SK-N-SH (cell line): ENCODE data around the gene TXNDC2. TPM values are rescaled to one million over a fixed set of nuclear protein-coding genes. Genes with fewer than 3 reads are reported as not detected.
A peak's percentile ranks its signal among the peaks of the same experiment; 100 is the strongest.

Source experiments
- CTCF ChIA-PET: fragments of 300-600, 350-600 bp; formaldehyde crosslinking; extraction: SDS; loops from one replicate; lab custom pipeline; 2021; lab: Yijun Ruan, JAX
- POLR2A ChIA-PET: fragments of 350-600 bp; sonication (Branson Sonifier 250); formaldehyde crosslinking; extraction: SDS; loops from one replicate; lab custom pipeline; 2020; ENCODE audit warnings: antibody characterized with exemption, inconsistent platforms; lab: Yijun Ruan, JAX
- DNase-seq: peaks from one replicate; pipeline ENCODE4 v3.0.0; 2012
- H2AFZ ChIP-seq: fragments of 200-600 bp; sonication (generic); 2 replicates; pipeline ENCODE4 v1.8.1; 2016; ENCODE audit warnings: antibody characterized with exemption, mild to moderate bottlenecking, low read depth
- H3F3A ChIP-seq: fragments of 200-600 bp; sonication (generic); replicated peaks from 2 replicates; pipeline ENCODE3; 2016; ENCODE audit warnings: antibody characterized with exemption, mild to moderate bottlenecking; ENCODE audit not compliant: insufficient read depth
- H3K27ac ChIP-seq, 2 experiments: fragments of 200-500 bp in 1 of 2; fragments of 200-600 bp in 1 of 2; sonication (Bioruptor generic) in 1 of 2; sonication (generic), shearing (Covaris generic) in 1 of 2; 2 replicates each; pipeline versions ENCODE4 v1.5.1 to v1.6.1; 2014 to 2016; ENCODE audit warnings: low read depth in 2 of 2, inconsistent platforms in 1 of 2, low read length in 1 of 2, mild to moderate bottlenecking in 1 of 2, mixed read lengths in 1 of 2
- H3K27me3 ChIP-seq: fragments of 200-600 bp; sonication (generic), shearing (Covaris generic); 2 replicates; pipeline ENCODE4 v1.6.1; 2016; ENCODE audit warnings: mixed run types; ENCODE audit not compliant: insufficient read depth
- H3K36me3 ChIP-seq, 2 experiments: fragments of 200-500 bp in 1 of 2; fragments of 200-600 bp in 1 of 2; sonication (Bioruptor generic) in 1 of 2; sonication (generic) in 1 of 2; replicated peaks in 1 of 2; 2 replicates each; pipeline versions ENCODE3 to v1.5.1; 2014 to 2016; ENCODE audit warnings: low read length in 1 of 2, mild to moderate bottlenecking in 1 of 2; ENCODE audit not compliant: insufficient read depth in 2 of 2, control insufficient read depth in 1 of 2
- H3K4me1 ChIP-seq, 2 experiments: fragments of 200-500 bp in 1 of 2; fragments of 200-600 bp in 1 of 2; sonication (Bioruptor generic) in 1 of 2; sonication (generic), shearing (Covaris generic) in 1 of 2; 2 replicates each; pipeline versions ENCODE4 v1.5.1 to v1.6.1; 2014 to 2016; ENCODE audit warnings: low read depth in 1 of 2, low read length in 1 of 2, mixed run types in 1 of 2; ENCODE audit not compliant: insufficient read depth in 2 of 2, control insufficient read depth in 1 of 2
- H3K4me2 ChIP-seq: fragments of 200-600 bp; sonication (generic), shearing (Covaris generic); 2 replicates; pipeline ENCODE4 v1.6.1; 2017; ENCODE audit warnings: mixed run types
- H3K4me3 ChIP-seq, 2 experiments: fragments of 200-500 bp in 1 of 2; fragments of 200-600 bp in 1 of 2; sonication (Bioruptor generic) in 1 of 2; sonication (generic), shearing (Covaris generic) in 1 of 2; 2 replicates each; pipeline versions ENCODE4 v1.5.1 to v1.8.1; 2014 to 2016; ENCODE audit warnings: low read depth in 2 of 2, inconsistent platforms in 1 of 2, low read length in 1 of 2, mild to moderate bottlenecking in 1 of 2, mixed read lengths in 1 of 2, moderate library complexity in 1 of 2
- H3K79me2 ChIP-seq: fragments of 200-600 bp; sonication (generic); 2 replicates; pipeline ENCODE4 v1.8.1; 2017; ENCODE audit warnings: mild to moderate bottlenecking; ENCODE audit not compliant: insufficient read depth
- H3K9ac ChIP-seq: fragments of 200-600 bp; sonication (generic); 2 replicates; pipeline ENCODE4 v1.6.1; 2017; ENCODE audit warnings: mixed run types
- H3K9me2 ChIP-seq: fragments of 200-600 bp; sonication (generic); 2 replicates; pipeline ENCODE4 v1.6.1; 2017; ENCODE audit warnings: mixed run types
- H3K9me3 ChIP-seq: fragments of 200-600 bp; sonication (generic); 2 replicates; pipeline ENCODE4 v1.6.1; 2017; ENCODE audit warnings: mixed run types, mild to moderate bottlenecking, moderate library complexity
- H4K20me1 ChIP-seq: fragments of 200-600 bp; sonication (generic); 2 replicates; pipeline ENCODE4 v1.6.1; 2017; ENCODE audit warnings: mild to moderate bottlenecking, mixed run types; ENCODE audit not compliant: insufficient read depth
- EP300 ChIP-seq, 2 experiments: IDR thresholded peaks; 2 replicates each; pipeline versions ENCODE4 v1.4.0 to v1.6.1; 2012; ENCODE audit warnings: borderline replicate concordance in 1 of 2, low read depth in 1 of 2, low read length in 1 of 2
- FOSL2 ChIP-seq: IDR thresholded peaks from 2 replicates; pipeline ENCODE4 v1.4.0; 2012; ENCODE audit warnings: low read depth, mild to moderate bottlenecking, moderate library complexity, borderline replicate concordance
- JUND ChIP-seq: IDR thresholded peaks from 2 replicates; pipeline ENCODE4 v1.4.0; 2012
- MEF2A ChIP-seq: IDR thresholded peaks from 2 replicates; pipeline ENCODE4 v1.4.0; 2012; ENCODE audit warnings: low read depth, borderline replicate concordance
- MXI1 ChIP-seq: IDR thresholded peaks from 2 replicates; pipeline ENCODE4 v1.6.1; 2012; ENCODE audit warnings: mild to moderate bottlenecking, low read depth, low read length, improper control_type of control experiment
- NFIC ChIP-seq: IDR thresholded peaks from 2 replicates; pipeline ENCODE4 v1.4.0; 2012; ENCODE audit warnings: borderline replicate concordance
- PBX3 ChIP-seq: IDR thresholded peaks from 2 replicates; pipeline ENCODE4; 2012
- RAD21 ChIP-seq: IDR thresholded peaks from 2 replicates; pipeline ENCODE4 v1.6.1; 2012; ENCODE audit warnings: mild to moderate bottlenecking, low read length
- RXRA ChIP-seq: IDR thresholded peaks from 2 replicates; pipeline ENCODE4 v1.4.0; 2012; ENCODE audit warnings: low read depth, mild to moderate bottlenecking, borderline replicate concordance
- SMC3 ChIP-seq: IDR thresholded peaks from 2 replicates; pipeline ENCODE4 v1.6.1; 2012; ENCODE audit warnings: low read depth, low read length, improper control_type of control experiment
- TCF12 ChIP-seq: IDR thresholded peaks from 2 replicates; pipeline ENCODE4 v1.4.0; 2012
- YY1 ChIP-seq: IDR thresholded peaks from 2 replicates; pipeline ENCODE4 v1.4.0; 2012; ENCODE audit warnings: low read depth, mild to moderate bottlenecking
- WGBS: methylation state at CpG from one replicate; pipeline ENCODE4 v1.1.6; 2017; ENCODE audit warnings: low lambda C conversion rate; 5-methylcytosine and 5-hydroxymethylcytosine counted together
- polyA plus RNA-seq, 3 experiments: library from polyadenylated mRNA; depleted of rRNA; stranded (reverse); fragments of >200 nt; gene quantifications; 2 replicates each; pipeline ENCODE4 v1.2.3, GENCODE V29; 2012
- TF ChIP-seq, protein P1 (sequence below): IDR thresholded peaks from 2 replicates; pipeline ENCODE4 v1.4.0; 2012; ENCODE audit warnings: low read depth

Gene TXNDC2
- polyA plus RNA-seq, 1 of the 3 experiments (the other 2 are of a cell fraction) = 0.07 TPM

- H3K27me3 ChIP-seq = no peaks in the 10 kb centered on the region
- no peak overlapping the region for H3K4me3 ChIP-seq
- TF ChIP-seq YY1 (peak; percentile 74; the same call in 1 of the 2 replicates), JUND (peak; percentile 70), TCF12 (peak; percentile 64), SMC3 (no peak), FOSL2 (peak; percentile 74), RXRA (peak; percentile 85; the same call in 1 of the 2 replicates), EP300 (IDR thresholded peaks at IDR 0.05; ENCODE audit: borderline replicate concordance in 1 of 2, low read depth in 1 of 2, low read length in 1 of 2) (peak in 1 of 2 experiments; percentile 77; a peak in 2 of 4 replicates), NFIC (peak; percentile 52; the same call in 1 of the 2 replicates), MEF2A (no peak), PBX3 (peak; percentile 87)
- TF ChIP-seq, protein P1, sequence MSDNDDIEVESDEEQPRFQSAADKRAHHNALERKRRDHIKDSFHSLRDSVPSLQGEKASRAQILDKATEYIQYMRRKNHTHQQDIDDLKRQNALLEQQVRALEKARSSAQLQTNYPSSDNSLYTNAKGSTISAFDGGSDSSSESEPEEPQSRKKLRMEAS = peak; percentile 46; the same call in 1 of the 2 replicates
- peak overlapping the region; percentile 91 for H2AFZ ChIP-seq
- peak overlapping the region; percentile 57 to 68; a peak in 3 of 4 replicates for H3K27ac ChIP-seq
- H3K4me1 ChIP-seq = peaks cover 20 to 31% of the 10 kb centered on the region in 2 experiments
- H3K9me3 ChIP-seq = peaks cover 4% of the 10 kb centered on the region; the same call in 1 of the 2 replicates
- H3K36me3 ChIP-seq = no peaks in the 10 kb centered on the region
- 66% methylated on average over 9 of the region's 9 CpGs for WGBS
- peak overlapping the region; percentile 1 for H3K4me2 ChIP-seq
- H3K9ac ChIP-seq = no peak overlapping the region; the same call in 1 of the 2 replicates
- H4K20me1 ChIP-seq = no peaks in the 10 kb centered on the region
- ChIA-PET POLR2A (no interaction called here), CTCF (interaction anchor here (1.0 to 1.3 kb wide), 3 partner anchors 9 to 24 kb away, joined by 3 to 5 read pairs (median 4); partner anchors contain the start of gene TXNDC2)
- no peaks in the 10 kb centered on the region for H3K79me2 ChIP-seq
- DNase-seq = peak; percentile 25
- no peaks in the 10 kb centered on the region for H3K9me2 ChIP-seq
- H3F3A ChIP-seq = peaks cover 20% of the 10 kb centered on the region
Measured at GRCh38 chr18:9869715-9870430, 15.9 kb upstream of the TXNDC2 start.

- TF ChIP-seq RAD21 = no peak
- no peak for TF ChIP-seq TCF12
- no peak for TF ChIP-seq MEF2A
- no peak for TF ChIP-seq SMC3
- no peak for TF ChIP-seq JUND
- no peak for TF ChIP-seq EP300 (IDR thresholded peaks at IDR 0.05; ENCODE audit: borderline replicate concordance in 1 of 2, low read depth in 1 of 2, low read length in 1 of 2)
- TF ChIP-seq MXI1 = no peak
- TF ChIP-seq, all 33 proteins: peak for 0
- Histone ChIP-seq H3K4me3 (no peak overlapping the region), H3K27ac (peak overlapping the region in 1 of 2 experiments; percentile 68; a peak in 3 of 4 replicates), H3K9ac (no peak overlapping the region; the same call in 1 of the 2 replicates), H3K36me3 (no peaks in the 10 kb centered on the region), H3K4me2 (peak overlapping the region; percentile 1), H3F3A (peaks cover 20% of the 10 kb centered on the region), H4K20me1 (no peaks in the 10 kb centered on the region), H3K4me1 (peaks cover 20 to 31% of the 10 kb centered on the region in 2 experiments), H2AFZ (peak overlapping the region; percentile 91), H3K9me3 (peaks cover 3% of the 10 kb centered on the region; the same call in 1 of the 2 replicates), H3K27me3 (no peaks in the 10 kb centered on the region), H3K9me2 (no peaks in the 10 kb centered on the region), H3K79me2 (no peaks in the 10 kb centered on the region)
- ChIA-PET POLR2A (no interaction called here), CTCF (interaction anchor here (0.6 to 1.0 kb wide), 3 partner anchors 10 to 74 kb away, joined by 3 to 4 read pairs (median 3); partner anchors contain the start of gene TXNDC2)
- 83% methylated on average over 4 of the region's 4 CpGs for WGBS
- DNase-seq = no peak
Measured at GRCh38 chr18:9870431-9871008, 15.3 kb upstream of the TXNDC2 start.
